Neural progenitor cell (in vitro differentiated cells): ENCODE results near the gene LAMA2. TPM values are rescaled to one million over a fixed set of nuclear protein-coding genes. Genes with fewer than 3 reads are reported as not detected.

Experiments
- DNase-seq: peaks from one replicate; pipeline ENCODE4 v3.0.0-alpha.2; 2016; ENCODE audit warnings: low spot score
- H2AFZ ChIP-seq: fragments of 200-600 bp; sonication (generic); replicated peaks from 2 replicates; pipeline ENCODE4 v1.6.1; 2016; ENCODE audit warnings: antibody characterized with exemption
- H3F3A ChIP-seq: fragments of 200-600 bp; sonication (generic); 2 replicates; pipeline ENCODE4 v1.6.1; 2016; ENCODE audit warnings: antibody characterized with exemption, low read depth
- H3K27ac ChIP-seq: fragments of 200-600 bp; sonication (generic); 2 replicates; pipeline ENCODE4 v1.5.1; 2016; ENCODE audit warnings: mild to moderate bottlenecking
- H3K27me3 ChIP-seq: fragments of 200-600 bp; sonication (generic); 2 replicates; pipeline ENCODE4 v1.6.1; 2016; ENCODE audit warnings: mild to moderate bottlenecking, moderate library complexity
- H3K36me3 ChIP-seq: fragments of 200-600 bp; sonication (generic); 2 replicates; pipeline ENCODE4 v1.5.1; 2016
- H3K4me1 ChIP-seq: fragments of 200-600 bp; sonication (generic); 2 replicates; pipeline ENCODE4 v1.6.1; 2016; ENCODE audit warnings: mixed run types
- H3K4me2 ChIP-seq: fragments of 200-600 bp; sonication (generic); 2 replicates; pipeline ENCODE4 v1.6.1; 2016
- H3K4me3 ChIP-seq: fragments of 200-600 bp; sonication (generic); 2 replicates; pipeline ENCODE4 v1.5.1; 2016
- H3K79me2 ChIP-seq: fragments of 200-600 bp; sonication (generic); 2 replicates; pipeline ENCODE4 v1.6.1; 2016; ENCODE audit warnings: low read depth
- H3K9ac ChIP-seq: fragments of 200-600 bp; sonication (generic); 2 replicates; pipeline ENCODE4 v1.6.1; 2016
- H3K9me3 ChIP-seq: fragments of 200-600 bp; sonication (generic); 2 replicates; pipeline ENCODE4 v1.5.1; 2016; ENCODE audit warnings: low read depth
- H4K20me1 ChIP-seq: fragments of 200-600 bp; sonication (generic); 2 replicates; pipeline ENCODE4 v1.6.1; 2016; ENCODE audit warnings: low read depth
- H3K27ac Mint-ChIP-seq: 3 replicates; pipeline ENCODE4 v1.8.0; 2021; ENCODE audit warnings: mixed read lengths
- H3K27me3 Mint-ChIP-seq: 2 replicates; pipeline ENCODE4 v1.8.0; 2022; ENCODE audit warnings: low read depth, mild to moderate bottlenecking, inconsistent platforms, moderate library complexity, mixed read lengths; ENCODE audit not compliant: insufficient read depth
- H3K36me3 Mint-ChIP-seq: 3 replicates; pipeline ENCODE4 v1.8.0; 2021; ENCODE audit warnings: mixed read lengths
- H3K4me1 Mint-ChIP-seq: 3 replicates; pipeline ENCODE4 v1.8.0; 2021; ENCODE audit warnings: mixed read lengths
- H3K4me3 Mint-ChIP-seq: 3 replicates; pipeline ENCODE4 v1.8.0; 2021; ENCODE audit warnings: mild to moderate bottlenecking, moderate library complexity, mixed read lengths
- H3K9me3 Mint-ChIP-seq: 3 replicates; pipeline ENCODE4 v1.8.0; 2020; ENCODE audit warnings: mixed read lengths
- EZH2 ChIP-seq: fragments of 200-600 bp; sonication (generic); IDR thresholded peaks from 2 replicates; pipeline ENCODE4 v1.6.1; 2017; ENCODE audit warnings: antibody characterized with exemption, mild to moderate bottlenecking, moderate library complexity
- EZH2phosphoT487 ChIP-seq: fragments of 200-600 bp; sonication (generic); IDR thresholded peaks from 2 replicates; pipeline ENCODE4 v1.6.1; 2017; ENCODE audit warnings: antibody characterized with exemption
- total RNA-seq: library from RNA; depleted of rRNA; stranded (reverse); fragments of >200 nt; gene quantifications from 2 replicates; pipeline ENCODE4 v1.2.3, GENCODE V29; 2015; ENCODE audit warnings: low replicate concordance
- TF ChIP-seq, protein P1 (sequence below): fragments of 200-600 bp; sonication (generic); IDR thresholded peaks from 2 replicates; pipeline ENCODE4 v1.5.1; 2017; ENCODE audit warnings: antibody characterized with exemption, mild to moderate bottlenecking

LAMA2 gene
- total RNA-seq, 1 donor from 2014 or later, result 1.5 TPM

DNA sequence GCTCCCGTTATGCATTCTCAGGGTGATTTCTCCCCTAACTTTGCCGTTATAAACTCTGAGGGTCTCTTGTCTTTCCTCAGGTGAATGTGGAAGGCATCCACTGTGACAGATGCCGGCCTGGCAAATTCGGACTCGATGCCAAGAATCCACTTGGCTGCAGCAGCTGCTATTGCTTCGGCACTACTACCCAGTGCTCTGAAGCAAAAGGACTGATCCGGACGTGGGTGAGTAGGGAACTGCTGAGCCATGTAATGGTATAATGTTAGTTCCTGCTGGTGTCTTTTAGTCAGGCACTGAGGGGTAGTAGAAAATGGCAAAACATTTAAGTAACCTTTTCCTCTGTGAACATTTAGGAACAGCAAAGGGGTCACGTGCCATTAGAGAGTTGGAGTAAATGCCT lies 431.6 kb downstream of the LAMA2 start:
- Histone ChIP-seq H3K36me3 (no peaks in the 10 kb centered on the region), H3K4me1 (peaks cover 19% of the 10 kb centered on the region), H3K4me3 (no peak overlapping the region), H3F3A (peaks cover 6% of the 10 kb centered on the region), H3K9ac (no peak overlapping the region), H3K27me3 (no peaks in the 10 kb centered on the region), H3K27ac (no peak overlapping the region), H3K4me2 (no peak overlapping the region), H2AFZ (no peak overlapping the region), H3K9me3 (no peaks in the 10 kb centered on the region), H3K79me2 (no peaks in the 10 kb centered on the region), H4K20me1 (no peaks in the 10 kb centered on the region)
- Mint-ChIP-seq H3K4me3 (no peak overlapping the region), H3K4me1 (peaks cover 8% of the 10 kb centered on the region), H3K27me3 (no peaks in the 10 kb centered on the region), H3K27ac (no peak overlapping the region), H3K36me3 (no peaks in the 10 kb centered on the region), H3K9me3 (no peaks in the 10 kb centered on the region)
- no peak for DNase-seq
- TF ChIP-seq EZH2phosphoT487, result no peak
- no peak for TF ChIP-seq EZH2

DNA sequence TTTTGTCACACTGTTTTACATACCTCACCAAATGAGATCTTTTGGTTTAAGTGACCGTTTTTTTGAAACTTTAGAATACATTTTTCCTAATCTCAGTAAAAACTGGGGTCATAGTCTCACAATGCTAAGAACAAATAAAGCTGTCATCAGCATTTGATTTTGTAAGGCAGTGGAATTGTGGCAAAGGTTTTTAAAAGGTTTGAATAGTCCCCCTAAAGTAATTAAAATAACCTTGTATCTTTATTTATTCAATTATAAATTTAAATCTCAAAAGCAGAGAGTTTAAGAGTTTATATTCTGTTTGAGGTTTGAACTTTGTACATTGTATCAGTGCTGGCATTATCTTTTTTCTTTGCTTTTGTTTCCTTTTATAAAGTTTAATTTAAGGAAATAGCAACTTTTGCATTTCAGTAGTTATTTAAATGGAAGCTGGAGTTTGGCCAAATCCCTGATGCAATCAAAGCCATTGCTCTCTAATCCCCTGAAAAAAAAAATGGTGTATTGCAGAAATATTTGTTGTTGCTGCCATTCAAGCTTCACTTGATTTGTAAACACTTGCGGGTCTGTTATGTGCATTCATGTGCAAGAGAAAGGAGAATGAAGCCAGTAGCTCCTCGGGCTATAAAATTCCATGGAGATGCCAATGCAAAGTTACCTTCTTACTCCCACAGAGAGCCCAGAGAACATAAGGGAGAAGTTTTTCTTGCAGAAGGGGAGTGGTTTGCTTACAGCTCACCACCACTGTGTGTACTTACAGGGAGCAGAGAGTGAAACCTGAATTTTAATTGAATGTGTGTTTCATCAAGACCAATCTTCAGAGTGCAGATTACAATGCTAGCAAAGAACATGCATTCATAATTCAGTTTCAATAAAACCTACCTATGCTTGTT lies 435.2 kb downstream of the LAMA2 start:
- H3K4me2 ChIP-seq, result peak overlapping the region; percentile 55

DNA sequence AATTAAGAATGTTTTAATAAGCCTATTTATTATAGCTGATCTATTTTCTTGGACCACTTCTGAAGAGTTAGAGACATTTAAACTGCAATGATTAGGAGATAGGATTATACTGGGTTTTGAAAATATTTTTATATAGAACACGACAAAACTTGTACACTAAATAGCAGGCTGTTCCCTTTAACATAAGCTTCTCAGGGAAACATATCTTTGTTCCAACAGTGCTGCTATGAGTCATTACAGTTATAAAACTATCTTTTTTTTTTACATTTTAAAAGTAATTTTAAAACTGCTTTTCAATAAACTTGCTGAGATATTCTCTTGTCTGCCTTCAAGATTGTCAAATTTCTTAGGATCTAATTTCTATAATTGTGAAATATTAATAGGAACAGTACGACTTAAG lies 438.0 kb downstream of the LAMA2 start:
- Mint-ChIP-seq H3K36me3 (no peaks in the 10 kb centered on the region), H3K4me3 (no peak overlapping the region), H3K9me3 (no peaks in the 10 kb centered on the region), H3K4me1 (peaks cover 11% of the 10 kb centered on the region), H3K27me3 (no peaks in the 10 kb centered on the region), H3K27ac (no peak overlapping the region)
- no peaks in the 10 kb centered on the region for H4K20me1 ChIP-seq
- peaks cover 6% of the 10 kb centered on the region for H3F3A ChIP-seq
- H2AFZ ChIP-seq, result no peak overlapping the region
- H3K27me3 ChIP-seq, result no peaks in the 10 kb centered on the region
- no peaks in the 10 kb centered on the region for H3K36me3 ChIP-seq
- no peak overlapping the region for H3K9ac ChIP-seq
- H3K9me3 ChIP-seq, result no peaks in the 10 kb centered on the region
- no peak overlapping the region for H3K27ac ChIP-seq
- H3K4me2 ChIP-seq, result no peak overlapping the region
- peaks cover 19% of the 10 kb centered on the region for H3K4me1 ChIP-seq
- TF ChIP-seq EZH2, result no peak
- no peak for TF ChIP-seq EZH2phosphoT487
- TF ChIP-seq, protein P1, sequence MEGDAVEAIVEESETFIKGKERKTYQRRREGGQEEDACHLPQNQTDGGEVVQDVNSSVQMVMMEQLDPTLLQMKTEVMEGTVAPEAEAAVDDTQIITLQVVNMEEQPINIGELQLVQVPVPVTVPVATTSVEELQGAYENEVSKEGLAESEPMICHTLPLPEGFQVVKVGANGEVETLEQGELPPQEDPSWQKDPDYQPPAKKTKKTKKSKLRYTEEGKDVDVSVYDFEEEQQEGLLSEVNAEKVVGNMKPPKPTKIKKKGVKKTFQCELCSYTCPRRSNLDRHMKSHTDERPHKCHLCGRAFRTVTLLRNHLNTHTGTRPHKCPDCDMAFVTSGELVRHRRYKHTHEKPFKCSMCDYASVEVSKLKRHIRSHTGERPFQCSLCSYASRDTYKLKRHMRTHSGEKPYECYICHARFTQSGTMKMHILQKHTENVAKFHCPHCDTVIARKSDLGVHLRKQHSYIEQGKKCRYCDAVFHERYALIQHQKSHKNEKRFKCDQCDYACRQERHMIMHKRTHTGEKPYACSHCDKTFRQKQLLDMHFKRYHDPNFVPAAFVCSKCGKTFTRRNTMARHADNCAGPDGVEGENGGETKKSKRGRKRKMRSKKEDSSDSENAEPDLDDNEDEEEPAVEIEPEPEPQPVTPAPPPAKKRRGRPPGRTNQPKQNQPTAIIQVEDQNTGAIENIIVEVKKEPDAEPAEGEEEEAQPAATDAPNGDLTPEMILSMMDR, result no peak
- no peak overlapping the region for H3K4me3 ChIP-seq
- DNase-seq, result no peak
- H3K79me2 ChIP-seq, result no peaks in the 10 kb centered on the region

More for the DNA sequence above, 435.2 kb downstream of the LAMA2 start:
- no peak for TF ChIP-seq EZH2
- TF ChIP-seq, protein P1, result no peak
- TF ChIP-seq EZH2phosphoT487, result no peak
- Mint-ChIP-seq H3K36me3 (no peaks in the 10 kb centered on the region), H3K27ac (peak overlapping the region; percentile 70), H3K4me1 (peaks cover 11% of the 10 kb centered on the region), H3K27me3 (no peaks in the 10 kb centered on the region), H3K9me3 (no peaks in the 10 kb centered on the region), H3K4me3 (no peak overlapping the region)
- no peaks in the 10 kb centered on the region for H3K27me3 ChIP-seq
- no peaks in the 10 kb centered on the region for H4K20me1 ChIP-seq
- DNase-seq, result peak; percentile 53
- H3F3A ChIP-seq, result peaks cover 6% of the 10 kb centered on the region
- no peaks in the 10 kb centered on the region for H3K36me3 ChIP-seq
- H3K4me3 ChIP-seq, result no peak overlapping the region
- no peak overlapping the region for H3K9ac ChIP-seq
- H3K79me2 ChIP-seq, result no peaks in the 10 kb centered on the region
- H3K9me3 ChIP-seq, result no peaks in the 10 kb centered on the region
- peak overlapping the region; percentile 46 for H2AFZ ChIP-seq
- peaks cover 19% of the 10 kb centered on the region for H3K4me1 ChIP-seq
- H3K27ac ChIP-seq, result no peak overlapping the region

DNA sequence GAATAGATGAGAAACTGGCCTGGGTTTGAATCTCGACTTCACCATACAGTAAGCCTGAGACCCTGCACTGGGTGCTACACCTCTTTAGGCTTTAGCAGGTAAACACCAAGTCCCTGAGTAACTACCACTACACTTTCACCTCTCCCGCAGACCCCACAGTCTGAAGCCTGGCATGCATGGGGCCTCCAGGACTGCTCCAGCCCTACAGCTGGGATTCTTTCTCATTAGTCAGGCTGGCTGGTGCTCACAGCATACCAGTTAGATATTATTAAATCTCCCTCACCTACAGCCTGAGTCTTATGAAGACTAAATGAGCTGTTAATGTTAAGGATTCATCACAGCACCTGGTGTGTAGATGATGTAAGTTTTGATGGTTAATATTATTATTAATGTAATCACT lies 438.4 kb downstream of the LAMA2 start:
- Mint-ChIP-seq H3K36me3 (no peaks in the 10 kb centered on the region), H3K4me1 (peaks cover 11% of the 10 kb centered on the region), H3K27ac (no peak overlapping the region), H3K27me3 (no peaks in the 10 kb centered on the region), H3K9me3 (no peaks in the 10 kb centered on the region), H3K4me3 (no peak overlapping the region)
- no peak for TF ChIP-seq EZH2phosphoT487
- no peak for TF ChIP-seq EZH2
- TF ChIP-seq, protein P1, result no peak
- no peaks in the 10 kb centered on the region for H3K27me3 ChIP-seq
- no peak overlapping the region for H2AFZ ChIP-seq
- H3K36me3 ChIP-seq, result no peaks in the 10 kb centered on the region
- H3K9me3 ChIP-seq, result no peaks in the 10 kb centered on the region
- no peak overlapping the region for H3K4me3 ChIP-seq
- no peaks in the 10 kb centered on the region for H4K20me1 ChIP-seq
- no peak overlapping the region for H3K27ac ChIP-seq
- H3K4me1 ChIP-seq, result peaks cover 19% of the 10 kb centered on the region
- H3K79me2 ChIP-seq, result no peaks in the 10 kb centered on the region
- H3F3A ChIP-seq, result peaks cover 6% of the 10 kb centered on the region
- no peak overlapping the region for H3K4me2 ChIP-seq
- no peak for DNase-seq
- no peak overlapping the region for H3K9ac ChIP-seq
